Mesenchymal stem cell (in vitro differentiated cells and primary cell): ENCODE measurements around the gene ASB7.

ENCODE experiments used
- DNase-seq: peaks from one replicate; pipeline ENCODE4 v3.0.0-alpha.2; 2013
- H2AFZ ChIP-seq: one replicate; pipeline ENCODE4 v1.6.1; 2013; ENCODE audit warnings: low read depth, mild to moderate bottlenecking, control low read depth, inconsistent platforms, low read length, moderate library complexity
- H2AK5ac ChIP-seq: 2 replicates; pipeline ENCODE4 v1.6.1; 2013; ENCODE audit warnings: low read length, moderate library complexity, mild to moderate bottlenecking, inconsistent platforms; ENCODE audit not compliant: severe bottlenecking
- H2BK120ac ChIP-seq: one replicate; pipeline ENCODE4 v1.6.1; 2013; ENCODE audit warnings: low read depth, mild to moderate bottlenecking, inconsistent platforms, low read length, moderate library complexity
- H2BK12ac ChIP-seq, 2 experiments: one replicate each; pipeline ENCODE4 v1.6.1; 2013; ENCODE audit warnings: inconsistent platforms in 2 of 2, low read length in 2 of 2, mild to moderate bottlenecking in 2 of 2, moderate library complexity in 2 of 2, control low read depth in 1 of 2
- H2BK15ac ChIP-seq: one replicate; pipeline ENCODE4 v1.6.1; 2013; ENCODE audit warnings: mild to moderate bottlenecking, low read depth, inconsistent platforms; ENCODE audit not compliant: poor library complexity, severe bottlenecking
- H2BK5ac ChIP-seq: 2 replicates; pipeline ENCODE4 v1.6.1; 2013; ENCODE audit warnings: low read depth, mild to moderate bottlenecking, low read length, control low read depth, inconsistent platforms; ENCODE audit not compliant: poor library complexity, severe bottlenecking
- H3K14ac ChIP-seq, 2 experiments: one replicate each; pipeline ENCODE4 v1.6.1; 2013; ENCODE audit warnings: inconsistent platforms in 2 of 2, low read length in 2 of 2, control low read depth in 1 of 2, mild to moderate bottlenecking in 1 of 2, moderate library complexity in 1 of 2
- H3K18ac ChIP-seq, 2 experiments: one replicate each; pipeline ENCODE4 v1.6.1; 2013; ENCODE audit warnings: inconsistent platforms in 2 of 2, low read length in 2 of 2, control low read depth in 1 of 2, low read depth in 1 of 2, mild to moderate bottlenecking in 1 of 2
- H3K23ac ChIP-seq, 2 experiments: one replicate each; pipeline ENCODE4 v1.6.1; 2013; ENCODE audit warnings: inconsistent platforms in 2 of 2, low read length in 2 of 2, mild to moderate bottlenecking in 2 of 2, moderate library complexity in 2 of 2, control low read depth in 1 of 2
- H3K27ac ChIP-seq: 2 replicates; pipeline ENCODE4 v1.5.1; 2013; ENCODE audit warnings: mild to moderate bottlenecking, moderate library complexity, low read length, control low read depth, inconsistent platforms; ENCODE audit not compliant: poor library complexity, severe bottlenecking
- H3K27me3 ChIP-seq, 2 experiments: 2 replicates each; pipeline versions ENCODE4 v1.6.1 to v1.7.0; 2013; ENCODE audit warnings: low read length in 2 of 2, mild to moderate bottlenecking in 2 of 2, moderate library complexity in 2 of 2, control low read depth in 1 of 2, inconsistent platforms in 1 of 2; ENCODE audit not compliant: control insufficient read depth in 1 of 2, insufficient read depth in 1 of 2
- H3K36me3 ChIP-seq, 2 experiments: 2 replicates each; pipeline versions ENCODE4 v1.6.1 to v1.7.0; 2013; ENCODE audit warnings: low read length in 2 of 2, control low read depth in 1 of 2, inconsistent platforms in 1 of 2, low read depth in 1 of 2, mild to moderate bottlenecking in 1 of 2; ENCODE audit not compliant: insufficient read depth in 2 of 2, control insufficient read depth in 1 of 2
- H3K4ac ChIP-seq, 2 experiments: one replicate each; pipeline ENCODE4 v1.6.1; 2013; ENCODE audit warnings: inconsistent platforms in 2 of 2, low read length in 2 of 2, mild to moderate bottlenecking in 2 of 2, moderate library complexity in 2 of 2, control low read depth in 1 of 2, low read depth in 1 of 2
- H3K4me1 ChIP-seq: 2 replicates; pipeline ENCODE4 v1.6.1; 2013; ENCODE audit warnings: low read depth, low read length, control low read depth; ENCODE audit not compliant: control insufficient read depth, insufficient read depth
- H3K4me2 ChIP-seq: 2 replicates; pipeline ENCODE4 v1.6.1; 2013; ENCODE audit warnings: low read length, mild to moderate bottlenecking, inconsistent platforms; ENCODE audit not compliant: poor library complexity, severe bottlenecking
- H3K4me3 ChIP-seq, 2 experiments: 2 replicates each; pipeline versions ENCODE4 v1.5.1 to v1.7.0; 2013; ENCODE audit warnings: low read length in 2 of 2, mild to moderate bottlenecking in 2 of 2, control low read depth in 1 of 2, low read depth in 1 of 2; ENCODE audit not compliant: insufficient read depth in 1 of 2
- H3K79me1 ChIP-seq: replicated peaks from 2 replicates; pipeline ENCODE4 v1.6.1; 2013; ENCODE audit warnings: mild to moderate bottlenecking, control low read depth, low read length, inconsistent platforms; ENCODE audit not compliant: poor library complexity, severe bottlenecking
- H3K9ac ChIP-seq: 2 replicates; pipeline ENCODE4 v1.7.0; 2013; ENCODE audit warnings: mild to moderate bottlenecking, low read length, moderate library complexity
- H3K9me3 ChIP-seq: 2 replicates; pipeline ENCODE4 v1.7.0; 2013; ENCODE audit warnings: mild to moderate bottlenecking, low read length; ENCODE audit not compliant: control insufficient read depth
- H4K8ac ChIP-seq: one replicate; pipeline ENCODE4 v1.6.1; 2013; ENCODE audit warnings: inconsistent platforms, mild to moderate bottlenecking, low read length, moderate library complexity
- H4K91ac ChIP-seq: one replicate; pipeline ENCODE4 v1.6.1; 2013; ENCODE audit warnings: mild to moderate bottlenecking, low read length, inconsistent platforms
- WGBS: methylation state at CpG from one replicate; pipeline ENCODE4 v1.1.7; 2013; ENCODE audit warnings: mixed read lengths; 5-methylcytosine and 5-hydroxymethylcytosine counted together

Gene ASB7

GRCh38 chr15:100667405-100668347 lies 65.3 kb downstream of the ASB7 start:
- peak; percentile 79 for DNase-seq
- Histone ChIP-seq H2AK5ac (no peak overlapping the region), H3K9me3 (no peaks in the 10 kb centered on the region), H3K23ac (no peak overlapping the region), H4K91ac (no peak overlapping the region), H4K8ac (no peak overlapping the region), H2BK12ac (peak overlapping the region in 1 of 2 experiments; percentile 6), H3K27me3 (peaks cover 0 to 4% of the 10 kb centered on the region in 2 experiments), H3K9ac (peak overlapping the region; percentile 45), H3K79me1 (no peaks in the 10 kb centered on the region), H3K14ac (no peak overlapping the region), H2BK15ac (peak overlapping the region; percentile 9), H2AFZ (no peak overlapping the region), H3K27ac (no peak overlapping the region), H3K4me3 (no peak overlapping the region), H3K4me2 (no peak overlapping the region), H3K4ac (no peak overlapping the region), H3K4me1 (peaks cover 1% of the 10 kb centered on the region), H2BK5ac (no peak overlapping the region), H2BK120ac (no peak overlapping the region), H3K18ac (peak overlapping the region in 1 of 2 experiments; percentile 32), H3K36me3 (peaks cover 0 to 3% of the 10 kb centered on the region in 2 experiments)
- 83% methylated on average over 15 of the region's 20 CpGs for WGBS

DNA sequence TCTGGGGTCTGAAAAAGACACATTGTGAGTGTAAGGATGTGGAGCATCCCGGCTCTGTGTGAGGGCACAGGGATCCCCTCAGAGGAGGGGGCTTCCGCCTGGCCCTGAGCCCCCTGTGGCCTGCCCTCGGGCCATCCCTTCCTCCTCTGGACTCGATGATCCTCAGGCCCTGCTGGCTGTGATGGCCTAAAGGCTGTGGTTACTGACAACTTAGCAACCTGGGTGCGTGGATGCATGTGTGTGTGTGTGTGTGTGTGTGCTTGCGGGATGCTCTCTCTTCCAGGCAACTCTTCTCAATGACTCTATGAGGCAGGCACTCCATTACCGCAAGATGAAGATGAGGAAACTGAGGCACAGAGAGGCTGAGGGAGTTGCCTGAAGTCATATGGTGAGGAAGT lies 66.0 kb downstream of the ASB7 start:
- Histone ChIP-seq H4K91ac (no peak overlapping the region), H3K4me2 (no peak overlapping the region), H4K8ac (peak overlapping the region; percentile 52), H2BK5ac (no peak overlapping the region), H3K4ac (no peak overlapping the region), H2BK15ac (no peak overlapping the region), H2AK5ac (no peak overlapping the region), H2BK120ac (no peak overlapping the region), H2BK12ac (no peak overlapping the region), H3K14ac (no peak overlapping the region), H2AFZ (no peak overlapping the region), H3K36me3 (peaks cover 0 to 3% of the 10 kb centered on the region in 2 experiments), H3K27me3 (peaks cover 0 to 4% of the 10 kb centered on the region in 2 experiments), H3K27ac (no peak overlapping the region), H3K9ac (no peak overlapping the region), H3K9me3 (no peaks in the 10 kb centered on the region), H3K4me3 (no peak overlapping the region), H3K23ac (no peak overlapping the region), H3K79me1 (no peaks in the 10 kb centered on the region), H3K18ac (no peak overlapping the region), H3K4me1 (peaks cover 1% of the 10 kb centered on the region)
- DNase-seq: peak; percentile 30
- 90% methylated on average over 7 of the region's 7 CpGs for WGBS

- H3K4ac ChIP-seq: no peak overlapping the region
- H3K27me3 ChIP-seq: peaks cover 0 to 4% of the 10 kb centered on the region in 2 experiments
- H3K18ac ChIP-seq: no peak overlapping the region
- H3K79me1 ChIP-seq: no peaks in the 10 kb centered on the region
- no peak overlapping the region for H2AFZ ChIP-seq
- 94% methylated on average over 15 of the region's 15 CpGs for WGBS
- H2BK120ac ChIP-seq: no peak overlapping the region
- peaks cover 0 to 3% of the 10 kb centered on the region in 2 experiments for H3K36me3 ChIP-seq
- H2AK5ac ChIP-seq: no peak overlapping the region
- no peak overlapping the region for H3K27ac ChIP-seq
- peak overlapping the region; percentile 62 for H4K91ac ChIP-seq
- no peak overlapping the region for H2BK5ac ChIP-seq
- no peak overlapping the region for H3K23ac ChIP-seq
- peak overlapping the region in 1 of 2 experiments; percentile 44 for H2BK12ac ChIP-seq
- H3K4me2 ChIP-seq: no peak overlapping the region
- H3K4me1 ChIP-seq: peaks cover 1% of the 10 kb centered on the region
- H2BK15ac ChIP-seq: peak overlapping the region; percentile 20
- H3K4me3 ChIP-seq: no peak overlapping the region
- H3K9ac ChIP-seq: no peak overlapping the region
- H4K8ac ChIP-seq: no peak overlapping the region
- H3K14ac ChIP-seq: peak overlapping the region in 1 of 2 experiments; percentile 19
- DNase-seq: no peak
- H3K9me3 ChIP-seq: no peaks in the 10 kb centered on the region
Measured at GRCh38 chr15:100669260-100669659, 66.9 kb downstream of the ASB7 start.

- Histone ChIP-seq H2BK5ac (no peak overlapping the region), H2BK120ac (no peak overlapping the region), H3K9ac (no peak overlapping the region), H3K4me3 (no peak overlapping the region), H2BK12ac (peak overlapping the region in 1 of 2 experiments; percentile 42), H3K4me2 (no peak overlapping the region), H3K18ac (no peak overlapping the region), H3K27me3 (peaks cover 0 to 4% of the 10 kb centered on the region in 2 experiments), H3K27ac (no peak overlapping the region), H3K4ac (no peak overlapping the region), H3K36me3 (peaks cover 0 to 3% of the 10 kb centered on the region in 2 experiments), H3K79me1 (no peaks in the 10 kb centered on the region), H3K23ac (no peak overlapping the region), H2BK15ac (peak overlapping the region; percentile 26), H3K14ac (no peak overlapping the region), H3K4me1 (no peaks in the 10 kb centered on the region), H4K91ac (no peak overlapping the region), H3K9me3 (no peaks in the 10 kb centered on the region), H4K8ac (no peak overlapping the region), H2AK5ac (no peak overlapping the region), H2AFZ (no peak overlapping the region)
- no peak for DNase-seq
- WGBS: 79% methylated on average over 8 of the region's 8 CpGs
Measured at GRCh38 chr15:100670505-100671021, 68.2 kb downstream of the ASB7 start.
